IMR-90 (cell line): Measurements from ENCODE around the gene USP32. TPM values are rescaled to one million over a fixed set of nuclear protein-coding genes. Genes with fewer than 3 reads are reported as not detected.

Experiments used
- ATAC-seq: fragments of 200-7000 bp; cut with Tn5 transposase; 2 replicates; pipeline ENCODE4 v1.9.1; 2020; ENCODE audit warnings: low read depth, mild to moderate bottlenecking, moderate library complexity
- BruUV-seq: library from RNA; stranded (reverse); fragments of 400-500 nt; replicated peaks from 2 replicates; lab custom pipeline; 2021; lab: Mats Ljungman, UMichigan
- CTCF ChIA-PET: fragments of 300-600 bp; formaldehyde crosslinking; extraction: SDS; loops from one replicate; lab custom pipeline; 2021; ENCODE audit warnings: antibody characterized with exemption; lab: Yijun Ruan, JAX
- POLR2A ChIA-PET: fragments of 300-600 bp; sonication (Branson Sonifier 250); formaldehyde crosslinking; loops from one replicate; lab custom pipeline; 2022; ENCODE audit warnings: antibody characterized with exemption; ENCODE audit not compliant: unreplicated experiment; lab: Charles Lee
- DNase-seq: peaks from one replicate; pipeline ENCODE4 v3.0.0; 2013
- H2AFZ ChIP-seq: replicated peaks from 2 replicates; pipeline ENCODE3; 2013; ENCODE audit warnings: low read length, mild to moderate bottlenecking; ENCODE audit not compliant: poor library complexity
- H2AK5ac ChIP-seq: 2 replicates; pipeline ENCODE4 v1.6.1; 2013; ENCODE audit warnings: low read depth, low read length, inconsistent platforms
- H2AK9ac ChIP-seq: replicated peaks from 2 replicates; pipeline ENCODE3; 2013; ENCODE audit warnings: mild to moderate bottlenecking, low read depth, low read length, moderate library complexity; ENCODE audit not compliant: poor library complexity
- H2BK120ac ChIP-seq: 2 replicates; pipeline ENCODE4 v1.6.1; 2013; ENCODE audit warnings: low read depth, low read length, inconsistent platforms
- H2BK15ac ChIP-seq: 3 replicates; pipeline ENCODE4 v1.6.1; 2013; ENCODE audit warnings: low read depth, low read length, inconsistent platforms
- H2BK20ac ChIP-seq: 2 replicates; pipeline ENCODE4 v1.6.1; 2013; ENCODE audit warnings: low read depth, mild to moderate bottlenecking, inconsistent platforms, low read length, moderate library complexity
- H2BK5ac ChIP-seq: 2 replicates; pipeline ENCODE4 v1.6.1; 2013; ENCODE audit warnings: mild to moderate bottlenecking, low read depth, low read length, inconsistent platforms; ENCODE audit not compliant: poor library complexity, severe bottlenecking
- H3K14ac ChIP-seq: replicated peaks from 2 replicates; pipeline ENCODE4 v1.6.1; 2013; ENCODE audit warnings: low read depth, low read length, inconsistent platforms
- H3K18ac ChIP-seq: 2 replicates; pipeline ENCODE4 v1.6.1; 2013; ENCODE audit warnings: low read depth, low read length, control low read depth
- H3K23ac ChIP-seq: 2 replicates; pipeline ENCODE4 v1.6.1; 2013; ENCODE audit warnings: low read depth, low read length, inconsistent platforms
- H3K27ac ChIP-seq: 2 replicates; pipeline ENCODE4 v1.5.1; 2013; ENCODE audit warnings: mild to moderate bottlenecking, control low read depth, low read length; ENCODE audit not compliant: insufficient read depth
- H3K27me3 ChIP-seq: 2 replicates; pipeline ENCODE4 v1.6.1; 2013; ENCODE audit warnings: low read length; ENCODE audit not compliant: control insufficient read depth, insufficient read depth
- H3K36me3 ChIP-seq: 2 replicates; pipeline ENCODE4 v1.6.1; 2013; ENCODE audit warnings: low read length, mixed read lengths; ENCODE audit not compliant: control insufficient read depth, insufficient read depth
- H3K4ac ChIP-seq: 2 replicates; pipeline ENCODE4 v1.6.1; 2013; ENCODE audit warnings: low read depth, low read length, inconsistent platforms
- H3K4me1 ChIP-seq: 2 replicates; pipeline ENCODE4 v1.6.1; 2013; ENCODE audit warnings: low read length, mixed read lengths; ENCODE audit not compliant: control insufficient read depth, insufficient read depth
- H3K4me2 ChIP-seq: 2 replicates; pipeline ENCODE4 v1.6.1; 2013; ENCODE audit warnings: low read depth, mild to moderate bottlenecking, control low read depth, low read length, moderate library complexity
- H3K4me3 ChIP-seq: 2 replicates; pipeline ENCODE4 v1.5.1; 2013; ENCODE audit warnings: low read depth, mild to moderate bottlenecking, control low read depth, low read length, moderate library complexity; ENCODE audit not compliant: insufficient read depth
- H3K56ac ChIP-seq: 2 replicates; pipeline ENCODE4 v1.6.1; 2013; ENCODE audit warnings: low read length, inconsistent platforms; ENCODE audit not compliant: insufficient read depth; ENCODE audit errors: extremely low read depth
- H3K79me1 ChIP-seq, 2 experiments: 2 replicates each; pipeline ENCODE4 v1.6.1; 2013; ENCODE audit warnings: low read length in 2 of 2, inconsistent platforms in 1 of 2, low read depth in 1 of 2
- H3K9ac ChIP-seq: 2 replicates; pipeline ENCODE4 v1.6.1; 2013; ENCODE audit warnings: low read depth, low read length, control low read depth
- H3K9me1 ChIP-seq: 2 replicates; pipeline ENCODE4 v1.6.1; 2013; ENCODE audit warnings: low read length, inconsistent platforms; ENCODE audit not compliant: insufficient read depth
- H3K9me3 ChIP-seq: 2 replicates; pipeline ENCODE4 v1.6.1; 2013; ENCODE audit warnings: low read length; ENCODE audit not compliant: control insufficient read depth, insufficient read depth
- H4K20me1 ChIP-seq: 2 replicates; pipeline ENCODE4 v1.6.1; 2013; ENCODE audit warnings: low read length, inconsistent platforms; ENCODE audit not compliant: insufficient read depth
- H4K5ac ChIP-seq: 2 replicates; pipeline ENCODE4 v1.6.1; 2013; ENCODE audit warnings: mild to moderate bottlenecking, low read depth, low read length, control low read depth
- H4K8ac ChIP-seq, 2 experiments: 2 replicates each; pipeline ENCODE4 v1.6.1; 2013; ENCODE audit warnings: low read depth in 2 of 2, low read length in 2 of 2, control low read depth in 1 of 2, inconsistent platforms in 1 of 2
- H4K91ac ChIP-seq: 2 replicates; pipeline ENCODE4 v1.6.1; 2013; ENCODE audit warnings: low read depth, low read length, inconsistent platforms; ENCODE audit not compliant: insufficient read depth
- MAFK ChIP-seq: IDR thresholded peaks from 2 replicates; pipeline ENCODE4 v1.6.1; 2012; ENCODE audit warnings: low read depth, low read length, improper control_type of control experiment
- MXI1 ChIP-seq: IDR thresholded peaks from 2 replicates; pipeline ENCODE4 v1.6.1; 2012; ENCODE audit warnings: low read depth, mild to moderate bottlenecking, low read length, moderate library complexity, borderline replicate concordance
- NFE2L2 ChIP-seq: fragments of 150-350 bp; IDR thresholded peaks from 2 replicates; pipeline ENCODE4 v1.6.1; 2016; ENCODE audit warnings: low read depth, mild to moderate bottlenecking, low read length
- WGBS, 2 experiments: methylation state at CpG; one replicate each; pipeline versions ENCODE4 v1.1.5 to v1.1.7; 2013; ENCODE audit warnings: missing lambda C conversion rate in 2 of 2; ENCODE audit not compliant: insufficient read length in 1 of 2; ENCODE audit errors: extremely low coverage in 2 of 2; 5-methylcytosine and 5-hydroxymethylcytosine counted together
- dilution Hi-C: fragments of 300-500 bp; cut with HindIII; formaldehyde crosslinking; loops from one replicate; pipeline ENCODE4 v1.14.3; 2018; ENCODE audit warnings: low sequenced_read_pairs; ENCODE audit not compliant: unreplicated experiment
- in situ Hi-C: fragments of 300-500 bp; cut with MboI; formaldehyde crosslinking; loops from 3 replicates; pipeline ENCODE4 v1.14.3; 2019; ENCODE audit warnings: low sequenced_read_pairs, inconsistent platforms, mixed read lengths
- intact Hi-C: fragments of 100-400 bp; cut with micrococcal nuclease; formaldehyde crosslinking; loops from 2 replicates; pipeline ENCODE4 v1.10.0; 2022
- polyA plus RNA-seq, 3 experiments: library from polyadenylated mRNA; depleted of rRNA; stranded (reverse); fragments of >200 nt; gene quantifications; 2 replicates each; pipeline ENCODE4 v1.2.3, GENCODE V29; 2012; ENCODE audit warnings: low replicate concordance in 1 of 3
- total RNA-seq: library from RNA; depleted of rRNA; stranded (reverse); fragments of >200 nt; gene quantifications from 2 replicates; pipeline ENCODE4 v1.2.3, GENCODE V29; 2012

Gene USP32
- total and polyA plus RNA-seq, 2 of the 4 experiments (the other 2 are of a cell fraction) = 16.8 to 46.8 TPM

DNA sequence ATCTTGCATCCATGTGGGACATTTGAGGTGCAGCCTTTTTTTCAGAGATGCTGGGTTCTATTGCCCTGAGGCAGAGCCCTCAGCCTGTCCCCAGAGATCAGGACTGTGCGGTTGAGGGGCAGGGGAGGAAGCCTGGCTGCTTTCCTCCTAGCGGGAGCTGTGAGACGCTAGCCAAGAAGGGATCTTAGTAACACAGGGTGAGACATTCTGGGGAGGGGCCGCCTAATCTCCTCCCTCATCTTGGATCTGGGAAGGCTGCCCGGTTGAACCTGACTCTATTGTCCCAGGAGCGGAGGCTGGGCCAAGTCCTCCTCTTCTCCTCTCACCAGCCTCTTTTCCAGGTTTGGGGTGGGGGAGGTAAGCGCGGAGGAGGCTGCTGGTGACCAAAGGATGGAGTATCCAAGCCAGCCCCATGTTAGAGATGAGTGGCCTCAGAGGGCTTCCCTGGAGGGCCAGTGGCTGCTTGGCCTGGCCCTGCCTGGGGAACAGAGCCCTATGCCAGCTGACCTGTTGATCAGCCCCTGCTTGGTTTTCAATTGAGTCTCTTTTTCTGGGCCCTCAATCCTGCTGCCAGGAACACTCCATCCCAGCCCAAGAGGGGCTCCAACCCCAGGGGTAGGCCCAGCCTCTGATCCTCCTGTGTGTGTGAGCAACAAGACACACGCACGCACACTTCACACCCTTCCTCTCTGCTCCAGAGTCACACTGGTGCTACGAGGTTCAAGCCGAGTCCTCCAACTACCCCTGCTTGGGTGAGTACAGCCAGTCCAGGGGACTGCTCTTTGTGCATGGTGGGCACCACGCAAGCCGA, 237.1 kb downstream of the USP32 start:
- dilution Hi-C loops = no loop called here

More for the DNA sequence above, 237.1 kb downstream of the USP32 start:
- no peak overlapping the region for H3K9ac ChIP-seq
- H4K20me1 ChIP-seq = 0 out of 2 replicates have a peak, but pooled peaks cover 5% of the 10 kb centered on the region
- no peak overlapping the region for H3K14ac ChIP-seq
- H2BK20ac ChIP-seq = no peak overlapping the region
- no peak overlapping the region for H3K56ac ChIP-seq
- no peak overlapping the region for H3K4me3 ChIP-seq
- intact Hi-C loops = no loop called here
- no peak overlapping the region for H2BK120ac ChIP-seq
- H3K27ac ChIP-seq = no peak overlapping the region
- H4K8ac ChIP-seq = no peak overlapping the region
- H2BK5ac ChIP-seq = no peak overlapping the region
- no peak overlapping the region for H4K91ac ChIP-seq
- no peak overlapping the region for H3K23ac ChIP-seq
- no peak overlapping the region for H2AK5ac ChIP-seq
- no peak overlapping the region for H3K18ac ChIP-seq
- 0% methylated on average over 1 of the region's 14 CpGs; no CpG with 5 or more reads in 1 of the 2 experiments for WGBS, 2 experiments
- no TSS peak for BruUV-seq
- no peak overlapping the region for H4K5ac ChIP-seq
- no peak overlapping the region for H3K4me2 ChIP-seq
- TF ChIP-seq MAFK = no peak
- TF ChIP-seq NFE2L2 = no peak
- TF ChIP-seq MXI1 = no peak
- in situ Hi-C loops = no loop called here
- H2AK9ac ChIP-seq = peak overlapping the region; percentile 28
- H3K9me1 ChIP-seq = peaks cover 7% of the 10 kb centered on the region; the same call in 1 of the 2 replicates
- POLR2A ChIA-PET = no interaction called here
- peak; percentile 70 for ATAC-seq
- H3K4ac ChIP-seq = no peak overlapping the region
- CTCF ChIA-PET = no interaction called here
- H3K9me3 ChIP-seq = no peaks in the 10 kb centered on the region
- DNase-seq = peak; percentile 68
- peaks cover 60% of the 10 kb centered on the region for H3K27me3 ChIP-seq
- peaks cover 4% of the 10 kb centered on the region; the same call in 1 of the 2 replicates for H3K4me1 ChIP-seq
- no peaks in the 10 kb centered on the region for H3K79me1 ChIP-seq
- H2BK15ac ChIP-seq = no peak overlapping the region
- no peaks in the 10 kb centered on the region for H3K36me3 ChIP-seq
- peak overlapping the region; percentile 65 for H2AFZ ChIP-seq
